B cell (primary cell): ENCODE results near the gene PRIMPOL. TPM values are rescaled to one million over a fixed set of nuclear protein-coding genes. Genes with fewer than 3 reads are reported as not detected.
"Not testable (repeated sequence)": the region's sequence is repeated elsewhere in the genome, so short reads cannot be mapped to it uniquely, and the experiment has no call there.

Source experiments
- ATAC-seq: fragments of 200-7000 bp; cut with Tn5 transposase; one replicate; pipeline ENCODE4 v1.10.0; 2021; ENCODE audit warnings: low read depth, mild to moderate bottlenecking, moderate number of reproducible peaks, moderate library complexity
- CTCF ChIA-PET: fragments of 350-600 bp; sonication (Branson Sonifier 250); formaldehyde crosslinking; loops from one replicate; lab custom pipeline; 2021; ENCODE audit warnings: antibody characterized with exemption, inconsistent platforms; lab: Charles Lee
- POLR2A ChIA-PET: fragments of 350-600 bp; sonication (Branson Sonifier 250); formaldehyde crosslinking; loops from one replicate; lab custom pipeline; 2021; ENCODE audit warnings: antibody characterized with exemption; lab: Charles Lee
- DNase-seq: peaks from one replicate; pipeline ENCODE4 v3.0.0; 2013
- H2AFZ ChIP-seq: 2 replicates; pipeline ENCODE4 v1.6.1; 2012; ENCODE audit warnings: mild to moderate bottlenecking, low read depth, low read length; ENCODE audit not compliant: insufficient read depth, poor library complexity, severe bottlenecking
- H3K27ac ChIP-seq, 2 donors: 1 replicate in 1 of 2; 2 replicates in 1 of 2; pipeline ENCODE4 v1.5.1; 2012 to 2013; ENCODE audit warnings: low read length in 2 of 2, mild to moderate bottlenecking in 2 of 2, moderate library complexity in 1 of 2
- H3K27me3 ChIP-seq, 4 experiments: fragments of 200-600 bp in 1 of 4; sonication (generic) in 1 of 4; replicated peaks in 1 of 4; 1 replicate in 2 of 4; 2 replicates in 2 of 4; pipeline versions ENCODE4 v1.6.1 to v1.7.0; 2013 to 2016; ENCODE audit warnings: low read length in 3 of 4, mild to moderate bottlenecking in 2 of 4, mixed read lengths in 1 of 4, moderate library complexity in 1 of 4; ENCODE audit not compliant: insufficient read depth in 4 of 4, control insufficient read depth in 3 of 4; ENCODE audit errors: control extremely low read depth in 1 of 4
- H3K36me3 ChIP-seq, 2 experiments: replicated peaks in 1 of 2; 1 replicate in 1 of 2; 2 replicates in 1 of 2; pipeline versions ENCODE4 v1.6.1 to v1.7.1; 2013; ENCODE audit warnings: low read length in 1 of 2; ENCODE audit not compliant: insufficient read depth in 2 of 2, control insufficient read depth in 1 of 2; ENCODE audit errors: control extremely low read depth in 1 of 2, extremely low read depth in 1 of 2
- H3K4me1 ChIP-seq, 2 donors: fragments of 200-600 bp in 1 of 2; sonication (generic) in 1 of 2; 1 replicate in 1 of 2; 2 replicates in 1 of 2; pipeline versions ENCODE4 v1.5.1 to v1.6.1; 2013 to 2017; ENCODE audit warnings: low read length in 2 of 2; ENCODE audit not compliant: control insufficient read depth in 2 of 2, insufficient read depth in 2 of 2
- H3K4me2 ChIP-seq: replicated peaks from 2 replicates; pipeline ENCODE3; 2012; ENCODE audit warnings: mild to moderate bottlenecking, low read depth, low read length; ENCODE audit not compliant: poor library complexity, severe bottlenecking
- H3K4me3 ChIP-seq, 5 experiments: fragments of 200-600 bp in 1 of 5; sonication (generic) in 1 of 5; 1 replicate in 3 of 5; 2 replicates in 2 of 5; pipeline versions ENCODE4 v1.5.1 to v1.7.0; 2011 to 2016; ENCODE audit warnings: low read length in 4 of 5, mild to moderate bottlenecking in 4 of 5, low read depth in 2 of 5, control low read depth in 1 of 5, moderate library complexity in 1 of 5; ENCODE audit not compliant: insufficient read depth in 1 of 5; ENCODE audit errors: control extremely low read depth in 1 of 5, extremely low read depth in 1 of 5
- H3K79me2 ChIP-seq: fragments of 200-600 bp; sonication (generic); one replicate; pipeline ENCODE4 v1.6.0; 2016; ENCODE audit warnings: low read length; ENCODE audit not compliant: control insufficient read depth, insufficient read depth
- H3K9ac ChIP-seq: fragments of 200-600 bp; sonication (generic); 2 replicates; pipeline ENCODE4 v1.6.1; 2017; ENCODE audit warnings: mild to moderate bottlenecking, low read length, moderate library complexity
- H3K9me3 ChIP-seq, 3 donors: one replicate each; pipeline versions ENCODE4 v1.6.1 to v1.7.1; 2013; ENCODE audit warnings: low read length in 2 of 3; ENCODE audit not compliant: control insufficient read depth in 2 of 3, insufficient read depth in 1 of 3; ENCODE audit errors: control extremely low read depth in 1 of 3
- H4K20me1 ChIP-seq: 2 replicates; pipeline ENCODE4 v1.6.0; 2012; ENCODE audit warnings: mild to moderate bottlenecking, low read length; ENCODE audit not compliant: insufficient read depth, control insufficient read depth, poor library complexity, severe bottlenecking
- H3K27ac Mint-ChIP-seq: one replicate; pipeline ENCODE4 v1.8.0; 2021; ENCODE audit warnings: mixed read lengths
- H3K27me3 Mint-ChIP-seq: one replicate; pipeline ENCODE4 v1.8.0; 2021; ENCODE audit warnings: mixed read lengths
- H3K4me1 Mint-ChIP-seq: one replicate; pipeline ENCODE4 v1.8.0; 2021; ENCODE audit warnings: mixed read lengths
- H3K4me3 Mint-ChIP-seq: one replicate; pipeline ENCODE4 v1.8.0; 2021; ENCODE audit warnings: mixed read lengths
- H3K9me3 Mint-ChIP-seq: one replicate; pipeline ENCODE4 v1.8.0; 2022; ENCODE audit warnings: mixed read lengths; ENCODE audit not compliant: insufficient read depth
- EZH2 ChIP-seq: IDR thresholded peaks from 2 replicates; pipeline ENCODE4 v1.6.1; 2012; ENCODE audit warnings: borderline replicate concordance, low read depth, mild to moderate bottlenecking, moderate library complexity, low read length; ENCODE audit not compliant: insufficient read depth, poor library complexity, severe bottlenecking
- WGBS: methylation state at CpG from one replicate; pipeline ENCODE4 v1.1.5; 2013; ENCODE audit warnings: missing lambda C conversion rate; ENCODE audit not compliant: insufficient coverage; 5-methylcytosine and 5-hydroxymethylcytosine counted together
- intact Hi-C: fragments of 100-400 bp; cut with micrococcal nuclease; formaldehyde crosslinking; loops from one replicate; pipeline ENCODE4 v1.10.0; 2022
- polyA plus RNA-seq: library from polyadenylated mRNA; depleted of rRNA; stranded (reverse); fragments of >200 nt; gene quantifications from 2 replicates; pipeline ENCODE4 v1.2.3, GENCODE V29; 2012
- total RNA-seq, 2 donors: library from RNA; stranded (reverse); fragments of 120-200 nt in 1 of 2; gene quantifications; 1 replicate in 1 of 2; 2 replicates in 1 of 2; pipeline versions ENCODE4 v1.2.3 to v1.2.4, GENCODE V29; 2013 to 2022
- TF ChIP-seq, protein P1 (sequence below): fragments of 200-600 bp; IDR thresholded peaks from one replicate; pipeline ENCODE4 v1.8.0; 2022; ENCODE audit warnings: antibody characterized with exemption, mild to moderate bottlenecking

Gene PRIMPOL
- total and polyA plus RNA-seq, 2 donors (not counting 1 experiment from before 2014, with no cell fraction given): 15.4 to 16.3 TPM

DNA sequence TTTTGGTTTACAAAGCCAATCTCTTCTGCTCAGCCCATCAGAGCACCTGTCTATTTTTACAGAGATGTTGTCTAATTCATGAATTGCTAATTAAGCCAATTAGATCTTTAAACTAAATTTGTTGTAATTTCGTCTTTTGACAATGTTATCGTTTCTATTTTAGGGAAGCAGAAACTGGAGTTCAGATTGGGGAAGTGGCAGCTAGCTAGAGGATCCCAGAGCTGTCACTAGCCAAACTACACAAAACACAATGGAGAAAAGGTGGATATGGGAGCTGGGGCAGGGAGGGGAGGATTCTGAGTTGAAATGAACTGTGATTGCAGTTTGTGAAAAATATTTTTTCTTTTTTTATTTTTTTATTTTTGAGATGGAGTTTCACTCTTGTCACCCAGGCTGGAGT lies 36.1 kb upstream of the PRIMPOL start:
- POLR2A ChIA-PET: no interaction called here
- DNase-seq: no peak
- Histone ChIP-seq H3K27ac (no peak overlapping the region), H2AFZ (no peak overlapping the region), H3K4me3 (no peak overlapping the region), H3K79me2 (no peaks in the 10 kb centered on the region), H3K9ac (no peak overlapping the region), H3K9me3 (peaks cover 0 to 19% (median 7%) of the 10 kb centered on the region in 3 donors), H3K4me1 (peaks cover 0 to 5% of the 10 kb centered on the region in 2 donors), H3K36me3 (no peaks in the 10 kb centered on the region), H3K4me2 (no peak overlapping the region), H3K27me3 (no peaks in the 10 kb centered on the region), H4K20me1 (no peaks in the 10 kb centered on the region)
- ATAC-seq: no peak
- Mint-ChIP-seq H3K27ac (no peak overlapping the region), H3K4me3 (no peak overlapping the region), H3K27me3 (no peaks in the 10 kb centered on the region), H3K9me3 (no peaks in the 10 kb centered on the region), H3K4me1 (peaks cover 13% of the 10 kb centered on the region)
- WGBS: no CpG with 5 or more reads among the region's 2 CpGs
- TF ChIP-seq, protein P1, sequence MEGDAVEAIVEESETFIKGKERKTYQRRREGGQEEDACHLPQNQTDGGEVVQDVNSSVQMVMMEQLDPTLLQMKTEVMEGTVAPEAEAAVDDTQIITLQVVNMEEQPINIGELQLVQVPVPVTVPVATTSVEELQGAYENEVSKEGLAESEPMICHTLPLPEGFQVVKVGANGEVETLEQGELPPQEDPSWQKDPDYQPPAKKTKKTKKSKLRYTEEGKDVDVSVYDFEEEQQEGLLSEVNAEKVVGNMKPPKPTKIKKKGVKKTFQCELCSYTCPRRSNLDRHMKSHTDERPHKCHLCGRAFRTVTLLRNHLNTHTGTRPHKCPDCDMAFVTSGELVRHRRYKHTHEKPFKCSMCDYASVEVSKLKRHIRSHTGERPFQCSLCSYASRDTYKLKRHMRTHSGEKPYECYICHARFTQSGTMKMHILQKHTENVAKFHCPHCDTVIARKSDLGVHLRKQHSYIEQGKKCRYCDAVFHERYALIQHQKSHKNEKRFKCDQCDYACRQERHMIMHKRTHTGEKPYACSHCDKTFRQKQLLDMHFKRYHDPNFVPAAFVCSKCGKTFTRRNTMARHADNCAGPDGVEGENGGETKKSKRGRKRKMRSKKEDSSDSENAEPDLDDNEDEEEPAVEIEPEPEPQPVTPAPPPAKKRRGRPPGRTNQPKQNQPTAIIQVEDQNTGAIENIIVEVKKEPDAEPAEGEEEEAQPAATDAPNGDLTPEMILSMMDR: no peak
- TF ChIP-seq EZH2: no peak
- CTCF ChIA-PET: no interaction called here
- intact Hi-C loops: no loop called here

DNA sequence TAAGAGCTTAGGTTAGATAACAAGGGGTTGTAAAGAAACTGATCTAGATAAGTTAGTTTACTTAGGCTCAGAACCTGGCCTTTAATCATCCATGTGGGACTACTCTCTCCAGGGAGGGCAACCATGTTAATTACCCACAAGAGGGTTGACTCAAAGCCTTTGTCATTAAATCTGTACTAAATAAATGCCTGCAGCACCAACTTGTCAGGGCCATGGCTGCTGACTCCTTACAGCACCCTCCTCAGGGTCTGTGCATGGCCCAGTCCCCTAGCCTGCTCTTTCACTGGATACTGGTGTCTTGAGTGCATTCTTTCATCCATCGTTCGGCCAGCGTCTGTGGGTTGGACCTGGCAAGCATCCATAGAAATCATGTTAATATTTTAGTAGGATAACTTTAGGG lies 35.0 kb upstream of the PRIMPOL start:
- H2AFZ ChIP-seq: no peak overlapping the region
- H3K27ac ChIP-seq: no peak overlapping the region
- H4K20me1 ChIP-seq: no peaks in the 10 kb centered on the region
- DNase-seq (no peak), ATAC-seq (no peak)
- H3K4me1 ChIP-seq: peaks cover 0 to 5% of the 10 kb centered on the region in 2 donors
- no peaks in the 10 kb centered on the region for H3K79me2 ChIP-seq
- H3K4me2 ChIP-seq: no peak overlapping the region
- H3K9ac ChIP-seq: no peak overlapping the region
- no peak overlapping the region for H3K4me3 Mint-ChIP-seq
- no peak overlapping the region for H3K4me3 ChIP-seq
- POLR2A ChIA-PET: no interaction called here
- no peaks in the 10 kb centered on the region for H3K27me3 ChIP-seq
- H3K9me3 ChIP-seq: peaks cover 0 to 19% (median 7%) of the 10 kb centered on the region in 3 donors
- no peaks in the 10 kb centered on the region for H3K36me3 ChIP-seq
- CTCF ChIA-PET: no interaction called here
- no peaks in the 10 kb centered on the region for H3K9me3 Mint-ChIP-seq
- TF ChIP-seq EZH2: no peak
- TF ChIP-seq, protein P1: no peak
- peaks cover 13% of the 10 kb centered on the region for H3K4me1 Mint-ChIP-seq
- H3K27me3 Mint-ChIP-seq: no peaks in the 10 kb centered on the region
- intact Hi-C loops: no loop called here
- H3K27ac Mint-ChIP-seq: no peak overlapping the region
- 100% methylated on average over 3 of the region's 3 CpGs for WGBS

DNA sequence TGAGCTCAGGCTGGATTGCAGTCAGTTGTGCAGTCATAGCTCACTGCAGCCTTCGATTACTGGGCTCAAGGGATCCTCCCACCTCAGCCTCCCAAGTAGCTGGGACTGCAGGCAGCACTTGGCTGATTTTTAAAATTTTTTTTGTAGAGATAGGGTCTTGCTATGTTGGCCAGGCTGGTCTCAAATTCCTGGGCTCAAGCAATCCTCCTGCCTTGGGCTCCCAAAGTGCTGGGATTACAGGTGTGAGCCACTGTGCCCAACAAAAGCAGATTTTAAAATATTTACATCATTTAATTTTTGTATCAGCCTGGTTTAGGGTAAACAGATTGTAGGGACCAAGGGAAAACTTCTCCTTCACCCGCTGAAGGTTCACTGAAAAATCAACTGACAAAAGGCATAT lies 33.4 kb upstream of the PRIMPOL start:
- H2AFZ ChIP-seq, H3K4me3 Mint-ChIP-seq, H3K36me3 ChIP-seq, H3K79me2 ChIP-seq, H4K20me1 ChIP-seq, H3K4me2 ChIP-seq, H3K27ac ChIP-seq, H3K27me3 ChIP-seq, DNase-seq, H3K9ac ChIP-seq, intact Hi-C loops, H3K4me3 ChIP-seq, ATAC-seq, POLR2A ChIA-PET, CTCF ChIA-PET, H3K4me1 ChIP-seq, H3K27me3 Mint-ChIP-seq, H3K27ac Mint-ChIP-seq, H3K9me3 Mint-ChIP-seq: not testable (repeated sequence)
- WGBS: 80% methylated on average over 1 of the region's 2 CpGs
- H3K4me1 Mint-ChIP-seq: peaks cover 18% of the 10 kb centered on the region
- H3K9me3 ChIP-seq: peaks cover 0 to 19% (median 7%) of the 10 kb centered on the region in 3 donors
